ENCODE data around the gene NFIA. TPM values are rescaled to one million over a fixed set of nuclear protein-coding genes. Genes with fewer than 3 reads are reported as not detected.

Gene NFIA
- total RNA-seq, 1 experiment from 2014 or later: 38.6 TPM

- peaks cover 7% of the 10 kb centered on the region for H3K36me3 Mint-ChIP-seq (ENCODE audit: insufficient read depth, unreplicated experiment)
- intact Hi-C loops (cut with micrococcal nuclease; ENCODE audit: unreplicated experiment): no loop called here
- peaks cover 18% of the 10 kb centered on the region for H3K4me1 Mint-ChIP-seq (ENCODE audit: low read depth, unreplicated experiment)
- no peaks in the 10 kb centered on the region for H3K27me3 Mint-ChIP-seq (ENCODE audit: unreplicated experiment)
- no TSS peak for BruUV-seq (replicated peaks)
- TF ChIP-seq CTCF (IDR thresholded peaks at IDR 0.05; ENCODE audit: unreplicated experiment): no peak
- H3K4me3 Mint-ChIP-seq (ENCODE audit: low read depth, unreplicated experiment): peak overlapping the region; percentile 60
- CTCF ChIA-PET: no interaction called here
- peak overlapping the region; percentile 93 for H3K27ac Mint-ChIP-seq (ENCODE audit: unreplicated experiment)
- H3K9me3 Mint-ChIP-seq (ENCODE audit: low read depth, unreplicated experiment): no peaks in the 10 kb centered on the region
- no peak for DNase-seq
Measured at GRCh38 chr1:61184714-61185106, 102.3 kb downstream of the NFIA start.

GRCh38 chr1:61186753-61187152 lies 104.4 kb downstream of the NFIA start:
- TF ChIP-seq CTCF (IDR thresholded peaks at IDR 0.05; ENCODE audit: unreplicated experiment): no peak
- no peaks in the 10 kb centered on the region for H3K27me3 Mint-ChIP-seq (ENCODE audit: unreplicated experiment)

DNA sequence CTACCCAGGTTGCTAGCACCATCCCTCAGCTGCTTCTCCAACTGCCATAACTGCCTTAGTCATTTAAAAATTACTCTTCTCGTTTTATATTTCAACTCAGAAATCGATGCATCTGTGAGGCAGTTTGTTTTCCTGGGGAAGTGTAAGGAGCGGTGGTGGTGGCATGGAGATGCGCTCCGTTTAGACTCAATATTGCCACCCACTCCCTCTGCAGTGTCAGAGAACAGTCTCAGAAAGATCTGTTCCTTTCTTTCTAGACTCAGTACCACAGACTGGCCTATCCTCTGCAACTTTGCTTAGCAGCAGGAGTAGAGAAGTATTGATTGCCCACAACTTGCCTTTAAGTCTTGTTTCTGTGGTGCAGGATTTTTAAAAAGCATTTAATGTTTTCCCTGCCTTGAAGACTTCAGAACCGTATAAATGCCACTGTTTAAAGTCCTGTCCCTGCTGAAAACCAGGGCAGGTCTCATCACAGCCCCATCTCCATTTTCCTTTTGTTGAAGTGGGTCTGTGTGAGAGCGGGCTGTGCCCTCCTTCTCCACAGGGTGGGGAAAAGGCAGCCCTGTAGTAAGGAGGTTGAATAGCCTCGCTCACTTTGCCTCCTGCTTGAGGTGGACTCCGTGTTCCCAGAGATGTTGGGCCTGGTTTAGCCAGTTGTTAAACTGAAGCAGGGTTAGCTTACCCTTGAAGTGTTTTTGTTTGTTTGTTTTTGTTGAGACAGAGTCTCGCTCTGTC lies 105.2 kb downstream of the NFIA start:
- H3K27me3 Mint-ChIP-seq (ENCODE audit: unreplicated experiment): no peaks in the 10 kb centered on the region
- no peak for TF ChIP-seq CTCF (IDR thresholded peaks at IDR 0.05; ENCODE audit: unreplicated experiment)
- CTCF ChIA-PET: no interaction called here
- H3K4me3 Mint-ChIP-seq (ENCODE audit: low read depth, unreplicated experiment): no peak overlapping the region
- peaks cover 18% of the 10 kb centered on the region for H3K4me1 Mint-ChIP-seq (ENCODE audit: low read depth, unreplicated experiment)
- no peak for DNase-seq
- intact Hi-C loops (cut with micrococcal nuclease; ENCODE audit: unreplicated experiment): no loop called here
- no peaks in the 10 kb centered on the region for H3K9me3 Mint-ChIP-seq (ENCODE audit: low read depth, unreplicated experiment)
- BruUV-seq (replicated peaks): no TSS peak
- H3K36me3 Mint-ChIP-seq (ENCODE audit: insufficient read depth, unreplicated experiment): peaks cover 7% of the 10 kb centered on the region
- H3K27ac Mint-ChIP-seq (ENCODE audit: unreplicated experiment): no peak overlapping the region

More at GRCh38 chr1:61186753-61187152, 104.4 kb downstream of the NFIA start:
- H3K36me3 Mint-ChIP-seq (ENCODE audit: insufficient read depth, unreplicated experiment): peaks cover 7% of the 10 kb centered on the region
- no peak for DNase-seq
- no TSS peak for BruUV-seq (replicated peaks)
- H3K4me1 Mint-ChIP-seq (ENCODE audit: low read depth, unreplicated experiment): peaks cover 18% of the 10 kb centered on the region
- H3K9me3 Mint-ChIP-seq (ENCODE audit: low read depth, unreplicated experiment): no peaks in the 10 kb centered on the region
- no peak overlapping the region for H3K4me3 Mint-ChIP-seq (ENCODE audit: low read depth, unreplicated experiment)
- no peak overlapping the region for H3K27ac Mint-ChIP-seq (ENCODE audit: unreplicated experiment)
- intact Hi-C loops (cut with micrococcal nuclease; ENCODE audit: unreplicated experiment): no loop called here
- CTCF ChIA-PET: no interaction called here

DNA sequence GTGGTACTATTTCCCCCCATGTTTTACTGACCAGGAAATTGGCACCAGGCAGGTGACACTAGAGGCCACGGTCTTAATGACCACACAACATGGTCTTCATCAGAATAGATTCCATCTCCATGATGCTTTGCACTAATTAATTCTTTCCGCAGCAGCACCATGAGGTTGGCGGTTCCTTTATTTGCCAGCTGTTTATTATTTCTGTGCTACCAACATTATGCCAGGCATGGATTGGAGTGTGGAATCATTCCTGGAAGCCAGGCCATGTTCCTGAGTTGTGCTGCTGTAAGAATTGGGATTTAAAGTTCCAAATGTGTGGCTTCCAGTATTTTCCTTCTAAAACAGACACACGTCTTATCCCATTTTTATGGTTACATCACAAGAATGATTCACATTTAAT lies 107.8 kb downstream of the NFIA start:
- no peak for TF ChIP-seq CTCF (IDR thresholded peaks at IDR 0.05; ENCODE audit: unreplicated experiment)
- no peak for DNase-seq
- BruUV-seq (replicated peaks): no TSS peak
- H3K27ac Mint-ChIP-seq (ENCODE audit: unreplicated experiment): no peak overlapping the region
- intact Hi-C loops (cut with micrococcal nuclease; ENCODE audit: unreplicated experiment): no loop called here
- no peak overlapping the region for H3K4me3 Mint-ChIP-seq (ENCODE audit: low read depth, unreplicated experiment)
- H3K4me1 Mint-ChIP-seq (ENCODE audit: low read depth, unreplicated experiment): peaks cover 7% of the 10 kb centered on the region
- CTCF ChIA-PET: no interaction called here
- no peaks in the 10 kb centered on the region for H3K27me3 Mint-ChIP-seq (ENCODE audit: unreplicated experiment)
- no peaks in the 10 kb centered on the region for H3K9me3 Mint-ChIP-seq (ENCODE audit: low read depth, unreplicated experiment)
- no peaks in the 10 kb centered on the region for H3K36me3 Mint-ChIP-seq (ENCODE audit: insufficient read depth, unreplicated experiment)

Data from Calu3 (cell line).